ENCODE measurements around the gene CCDC197.

DNA sequence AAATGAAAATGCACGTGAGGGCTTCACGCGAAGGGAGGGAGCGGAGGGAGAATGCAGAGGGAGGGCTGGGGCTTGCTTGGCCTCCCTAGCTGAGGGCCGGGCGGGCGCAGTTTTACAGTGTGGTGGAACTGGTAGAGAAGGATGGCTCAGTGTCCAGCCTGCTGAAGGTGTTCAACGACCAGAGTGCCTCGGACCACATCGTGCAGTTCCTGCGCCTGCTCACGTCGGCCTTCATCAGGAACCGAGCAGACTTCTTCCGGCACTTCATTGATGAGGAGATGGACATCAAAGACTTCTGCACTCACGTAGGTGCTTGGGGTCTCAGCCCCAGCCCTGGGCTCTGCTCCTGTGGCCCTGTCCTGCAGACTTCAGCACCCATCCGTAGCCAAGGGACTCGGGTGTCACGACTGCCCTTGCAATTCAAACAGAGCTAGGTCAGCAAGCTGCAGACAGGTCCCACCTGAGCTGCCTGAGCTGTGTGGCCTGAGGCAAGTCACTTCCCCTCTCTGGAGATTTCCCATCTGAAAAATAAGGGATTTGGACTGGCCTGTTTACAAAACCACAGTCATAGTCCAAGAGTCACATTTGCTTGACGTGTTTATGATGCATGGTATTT is 47.5 kb downstream of the CCDC197 start:
- TF ChIP-seq, protein P1, sequence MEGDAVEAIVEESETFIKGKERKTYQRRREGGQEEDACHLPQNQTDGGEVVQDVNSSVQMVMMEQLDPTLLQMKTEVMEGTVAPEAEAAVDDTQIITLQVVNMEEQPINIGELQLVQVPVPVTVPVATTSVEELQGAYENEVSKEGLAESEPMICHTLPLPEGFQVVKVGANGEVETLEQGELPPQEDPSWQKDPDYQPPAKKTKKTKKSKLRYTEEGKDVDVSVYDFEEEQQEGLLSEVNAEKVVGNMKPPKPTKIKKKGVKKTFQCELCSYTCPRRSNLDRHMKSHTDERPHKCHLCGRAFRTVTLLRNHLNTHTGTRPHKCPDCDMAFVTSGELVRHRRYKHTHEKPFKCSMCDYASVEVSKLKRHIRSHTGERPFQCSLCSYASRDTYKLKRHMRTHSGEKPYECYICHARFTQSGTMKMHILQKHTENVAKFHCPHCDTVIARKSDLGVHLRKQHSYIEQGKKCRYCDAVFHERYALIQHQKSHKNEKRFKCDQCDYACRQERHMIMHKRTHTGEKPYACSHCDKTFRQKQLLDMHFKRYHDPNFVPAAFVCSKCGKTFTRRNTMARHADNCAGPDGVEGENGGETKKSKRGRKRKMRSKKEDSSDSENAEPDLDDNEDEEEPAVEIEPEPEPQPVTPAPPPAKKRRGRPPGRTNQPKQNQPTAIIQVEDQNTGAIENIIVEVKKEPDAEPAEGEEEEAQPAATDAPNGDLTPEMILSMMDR (IDR thresholded peaks at IDR 0.05; ENCODE audit: low read length) = no peak
- TF ChIP-seq EZH2 (optimal IDR thresholded peaks at IDR 0.05; ENCODE audit: low read depth, low read length) = no peak
